Measurements from ENCODE around the gene C1orf53. TPM values are rescaled to one million over a fixed set of nuclear protein-coding genes. Genes with fewer than 3 reads are reported as not detected.

The C1orf53 gene
- total RNA-seq, 1 experiment from 2014 or later = 1.4 TPM

GRCh38 chr1:197904126-197904787, 1.8 kb downstream of the C1orf53 start:
- Histone ChIP-seq H3K27ac (ENCODE audit: insufficient read length, low read depth, low read length) (no peak overlapping the region), H3K23ac (ENCODE audit: insufficient read length, low read depth, low read length) (no peak overlapping the region), H3T11ph (ENCODE audit: low read length) (no peak overlapping the region), H3K4ac (ENCODE audit: low read depth, low read length) (no peak overlapping the region), H3K4me2 (ENCODE audit: insufficient read depth, insufficient read length, low read length) (no peak overlapping the region), H4K20me1 (ENCODE audit: control insufficient read depth, insufficient read depth, insufficient read length) (no peaks in the 10 kb centered on the region), H2AK5ac (ENCODE audit: insufficient read length, low read length) (no peak overlapping the region), H2BK15ac (ENCODE audit: low read depth, low read length) (no peak overlapping the region), H2BK20ac (ENCODE audit: low read depth, low read length, poor library complexity, severe bottlenecking) (no peak overlapping the region), H2AFZ (ENCODE audit: low read length) (no peak overlapping the region), H3K9ac (ENCODE audit: extremely low read depth, insufficient read length, low read length) (no peak overlapping the region), H4K8ac (replicated peaks; ENCODE audit: insufficient read length, low read depth, low read length) (no peak overlapping the region), H2BK5ac (ENCODE audit: insufficient read length, low read length) (no peak overlapping the region), H3K79me1 (ENCODE audit: insufficient read depth, low read depth, low read length, poor library complexity, severe bottlenecking) (no peaks in the 10 kb centered on the region), H3K14ac (ENCODE audit: insufficient read depth, low read length) (no peak overlapping the region), H2BK12ac (ENCODE audit: insufficient read length, low read depth, low read length) (no peak overlapping the region), H4K91ac (ENCODE audit: insufficient read length, low read depth, low read length) (no peak overlapping the region), H3K18ac (ENCODE audit: insufficient read length, low read depth, low read length) (no peak overlapping the region), H3K79me2 (ENCODE audit: insufficient read depth, low read length) (no peaks in the 10 kb centered on the region), H3K27me3 (ENCODE audit: insufficient read depth, low read length) (peaks cover 54% of the 10 kb centered on the region), H4K5ac (ENCODE audit: insufficient read length, low read depth, low read length) (no peak overlapping the region), H3K56ac (ENCODE audit: insufficient read length, low read depth, low read length) (no peak overlapping the region), H3K9me3 (ENCODE audit: control insufficient read depth, low read depth, low read length) (no peaks in the 10 kb centered on the region), H3K23me2 (ENCODE audit: insufficient read length, low read depth, low read length, poor library complexity, severe bottlenecking) (peaks cover 8% of the 10 kb centered on the region), H3K4me1 (ENCODE audit: insufficient read depth, low read length) (no peaks in the 10 kb centered on the region; the same call in 1 of the 2 replicates), H2BK120ac (ENCODE audit: low read depth, low read length, poor library complexity, severe bottlenecking) (no peak overlapping the region)
- Mint-ChIP-seq H3K36me3 (ENCODE audit: insufficient read depth in 1 of 3, low read depth in 3 of 3) (no peaks in the 10 kb centered on the region), H3K27me3 (ENCODE audit: low read depth) (peaks cover 77% of the 10 kb centered on the region), H3K27ac (no peak overlapping the region), H3K4me1 (peaks cover 20 to 33% of the 10 kb centered on the region in 2 experiments), H3K9me3 (peaks cover 0 to 4% of the 10 kb centered on the region in 2 experiments; a peak in 2 of 5 replicates), H3K4me3 (no peak overlapping the region)
- no peak for DNase-seq
- no peak for TF ChIP-seq CTCF (conservative IDR thresholded peaks at IDR 0.05)
- WGBS (ENCODE audit: extremely low coverage, insufficient read length, low lambda C conversion rate) = no CpG with 5 or more reads among the region's 11 CpGs
